Embryonic facial prominence (tissue), 1 donor: Measurements from ENCODE around the gene HTT.

Source experiments
- DNase-seq: peaks from one replicate; pipeline ENCODE4 v3.0.0-alpha.2; 2016; ENCODE audit errors: extremely low spot score

HTT gene

DNA sequence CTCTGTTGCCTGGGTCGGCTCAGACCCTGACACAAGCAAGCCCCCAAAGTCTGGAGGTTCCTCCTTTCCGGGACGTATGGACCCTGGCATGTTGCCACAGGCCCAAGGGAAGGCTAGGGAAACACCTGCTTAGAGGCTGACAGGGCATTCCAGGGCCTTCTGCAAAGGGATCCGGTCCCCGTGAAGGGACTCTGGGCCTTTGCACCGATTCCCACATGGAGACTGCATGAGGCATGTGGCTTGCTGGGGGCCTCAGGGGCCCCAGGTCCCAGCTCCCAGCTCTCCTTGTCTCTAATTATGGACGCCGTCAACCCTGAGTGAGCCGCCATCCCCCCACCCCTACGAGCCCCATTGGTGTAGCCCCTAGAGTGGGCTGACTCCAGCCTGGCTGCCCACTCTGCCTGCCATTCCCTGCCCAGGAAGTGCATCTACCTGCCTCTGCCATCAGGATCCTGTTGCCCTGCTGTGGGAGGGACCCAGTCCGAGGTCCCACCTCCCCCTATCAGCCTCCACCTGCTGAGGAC is 214.2 kb downstream of the HTT start:
- no peak for DNase-seq

DNA sequence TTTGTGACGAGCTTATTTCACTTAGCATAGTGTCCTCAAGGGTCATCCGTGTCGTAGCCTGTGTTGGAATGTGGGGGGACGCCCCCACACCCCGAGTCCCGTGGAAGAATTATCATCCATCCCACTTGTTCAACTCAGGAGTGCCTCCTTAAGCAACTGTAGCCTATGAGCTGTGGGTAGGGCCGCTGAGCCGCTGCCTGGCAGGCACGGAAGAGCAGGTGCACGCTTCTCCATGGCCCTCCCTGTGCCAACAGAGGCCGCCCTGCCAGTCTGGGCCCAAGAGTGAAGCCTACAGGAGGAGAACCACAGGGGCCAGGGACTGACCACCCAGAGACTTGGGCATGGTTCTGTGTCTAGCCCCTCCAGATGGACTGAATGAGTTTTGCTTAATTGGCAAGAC is 216.0 kb downstream of the HTT start:
- no peak for DNase-seq

DNA sequence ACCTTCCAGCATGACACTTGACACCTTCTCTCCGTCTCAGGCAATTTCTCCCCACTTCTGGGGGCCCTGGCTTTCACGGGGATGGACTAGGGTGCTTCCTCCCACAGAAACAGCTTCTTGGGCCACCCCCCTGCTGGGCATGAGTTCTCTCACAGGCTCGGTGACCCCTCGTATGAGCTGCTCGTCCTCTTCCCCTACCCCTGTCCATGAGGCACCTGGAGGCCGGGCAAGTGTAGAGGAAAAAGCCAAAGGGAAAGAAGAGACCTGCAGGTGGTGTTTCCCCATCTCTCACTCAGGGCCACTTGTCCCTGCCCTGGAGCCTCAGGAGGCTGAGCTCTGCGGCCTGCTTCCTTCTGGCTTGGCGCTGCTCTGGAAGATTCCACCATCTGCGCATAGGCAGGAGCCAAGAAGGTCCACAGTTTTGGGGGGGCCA is 216.4 kb downstream of the HTT start:
- no peak for DNase-seq

DNA sequence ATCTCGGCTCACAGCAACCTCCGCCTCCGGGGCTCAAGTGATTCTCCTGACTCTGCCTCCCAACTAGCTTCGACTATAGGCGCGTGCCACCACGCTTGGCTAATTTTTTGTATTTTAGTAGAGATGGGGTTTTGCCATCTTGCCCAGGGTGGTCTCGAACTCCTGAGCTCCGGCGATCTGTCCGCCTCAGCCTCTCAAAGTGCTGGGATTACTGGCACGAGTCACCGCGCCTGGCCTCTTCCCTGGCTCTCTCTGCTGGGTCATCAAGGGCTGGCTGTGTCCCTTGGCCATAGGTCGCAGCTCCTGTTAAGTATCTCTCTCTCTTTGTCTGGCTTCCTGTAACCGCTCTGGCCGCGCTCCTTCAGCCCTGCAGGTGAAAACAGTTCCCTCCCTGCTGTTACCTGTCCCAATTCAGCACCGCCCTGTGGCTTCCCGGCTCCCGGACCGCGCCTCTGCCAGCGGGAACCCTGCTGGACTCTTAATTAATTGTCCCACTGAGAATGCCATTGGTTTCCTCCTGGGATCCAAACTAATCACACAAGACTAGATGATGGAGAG is 217.0 kb downstream of the HTT start:
- no peak for DNase-seq

DNA sequence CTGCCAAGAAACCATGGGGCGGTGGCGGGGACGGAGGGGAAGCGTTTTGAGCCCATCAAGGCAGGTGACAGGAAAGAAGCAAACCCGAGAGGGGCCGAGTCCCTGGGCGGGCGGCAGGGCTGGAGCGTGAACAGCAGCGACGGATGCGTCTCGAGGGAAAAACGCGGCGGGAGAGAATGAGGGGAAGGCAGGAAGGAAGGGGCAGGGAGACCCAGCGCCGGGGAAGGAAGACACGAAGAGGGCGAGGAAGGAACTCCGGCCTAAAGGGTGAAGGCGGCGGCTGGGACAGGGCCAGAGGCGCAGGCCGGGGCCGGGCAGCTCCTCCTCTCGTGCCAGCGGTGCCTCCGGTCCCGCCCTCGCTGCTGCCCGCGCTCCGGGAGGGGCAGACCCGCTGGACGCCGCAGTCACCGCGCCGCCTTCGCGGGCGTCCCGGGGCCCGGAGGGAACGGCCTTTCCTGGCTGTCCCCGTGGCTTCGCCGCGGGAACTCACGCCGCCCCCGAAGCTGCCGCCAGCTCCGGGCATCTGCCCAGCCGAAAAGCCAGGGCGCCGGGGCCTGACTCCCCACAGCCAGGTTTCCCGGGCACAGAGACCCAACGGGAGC is 217.6 kb downstream of the HTT start:
- DNase-seq = no peak

DNA sequence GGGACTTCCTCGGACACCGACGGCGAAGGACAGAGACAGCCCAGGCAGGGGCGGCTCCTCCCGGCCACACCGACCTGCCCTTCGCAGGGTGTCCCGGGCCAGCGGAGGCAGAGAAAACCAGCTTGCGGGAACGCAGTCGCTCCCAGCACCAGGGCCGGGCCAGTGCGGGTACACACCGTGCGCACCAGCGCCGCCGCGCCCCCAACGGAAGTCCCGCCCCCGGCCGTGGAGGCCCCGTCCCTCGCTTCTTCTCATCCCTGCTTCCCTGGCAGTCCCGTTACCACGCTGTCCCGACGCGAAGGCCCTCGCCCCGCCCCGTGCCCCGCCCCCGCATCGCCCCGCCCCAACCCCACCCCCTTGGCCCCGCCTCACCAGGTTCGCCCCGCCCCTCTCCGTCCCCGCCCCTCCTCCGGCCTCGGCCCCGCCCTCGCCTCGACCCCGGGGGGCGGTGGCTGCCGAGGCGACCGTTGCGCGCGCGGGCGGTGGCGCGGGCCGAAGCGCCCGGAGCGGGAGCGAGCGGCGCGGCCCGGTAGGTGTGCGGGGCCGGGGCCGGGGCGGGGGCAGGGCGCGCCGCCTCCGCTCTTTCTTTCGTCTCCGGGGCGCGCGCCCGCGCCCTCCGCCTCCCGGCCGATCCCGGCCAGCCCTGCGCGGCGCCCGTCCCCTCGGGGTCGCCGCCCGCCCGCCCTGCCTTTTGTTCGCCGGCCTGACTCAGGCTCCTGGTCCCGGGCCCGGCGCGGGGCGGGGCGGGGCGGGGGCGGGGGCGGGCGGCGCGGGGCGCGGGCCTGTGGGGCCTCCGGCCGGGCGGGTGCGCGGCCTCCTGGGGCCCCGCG is 218.3 kb downstream of the HTT start, which contains the start of gene RGS12:
Gene RGS12 (plus strand): TSS at position 451 of the 830 bp plus-strand sequence. CDS start 23,150 bp downstream, outside the sequence.
- peak; percentile 90 for DNase-seq
